OCI-LY1 (cell line): Measurements from ENCODE around the gene CDC7.

Experiments used
- EZH2 ChIP-seq: fragments of 200-600 bp; sonication (generic), shearing (Covaris generic); IDR thresholded peaks from 2 replicates; pipeline ENCODE4 v1.8.0; 2017; ENCODE audit warnings: borderline replicate concordance, mixed run types, mild to moderate bottlenecking, antibody characterized with exemption, low read length, moderate library complexity, mixed read lengths
- TF ChIP-seq, protein P1 (sequence below): fragments of 200-600 bp; sonication (generic), shearing (Covaris generic); IDR thresholded peaks from 2 replicates; pipeline ENCODE4 v1.5.1; 2017; ENCODE audit warnings: mild to moderate bottlenecking, antibody characterized with exemption, low read length, moderate library complexity, mixed read lengths

DNA sequence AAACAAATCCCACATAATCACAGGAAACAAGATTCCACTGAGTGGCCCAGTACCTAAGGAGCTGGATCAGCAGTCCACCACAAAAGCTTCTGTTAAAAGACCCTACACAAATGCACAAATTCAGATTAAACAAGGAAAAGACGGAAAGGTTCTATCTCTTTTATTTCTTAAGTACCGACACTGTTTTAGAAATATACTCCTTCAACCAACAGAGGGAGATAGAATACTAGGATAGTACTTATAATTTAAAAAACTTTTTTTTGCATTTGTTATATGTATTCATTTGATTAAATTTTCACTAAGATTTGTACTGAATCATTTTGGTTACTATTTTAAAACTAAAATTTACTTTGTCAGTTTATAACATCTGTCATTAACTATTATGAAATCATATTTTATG is 12.5 kb downstream of the CDC7 start:
- TF ChIP-seq, protein P1, sequence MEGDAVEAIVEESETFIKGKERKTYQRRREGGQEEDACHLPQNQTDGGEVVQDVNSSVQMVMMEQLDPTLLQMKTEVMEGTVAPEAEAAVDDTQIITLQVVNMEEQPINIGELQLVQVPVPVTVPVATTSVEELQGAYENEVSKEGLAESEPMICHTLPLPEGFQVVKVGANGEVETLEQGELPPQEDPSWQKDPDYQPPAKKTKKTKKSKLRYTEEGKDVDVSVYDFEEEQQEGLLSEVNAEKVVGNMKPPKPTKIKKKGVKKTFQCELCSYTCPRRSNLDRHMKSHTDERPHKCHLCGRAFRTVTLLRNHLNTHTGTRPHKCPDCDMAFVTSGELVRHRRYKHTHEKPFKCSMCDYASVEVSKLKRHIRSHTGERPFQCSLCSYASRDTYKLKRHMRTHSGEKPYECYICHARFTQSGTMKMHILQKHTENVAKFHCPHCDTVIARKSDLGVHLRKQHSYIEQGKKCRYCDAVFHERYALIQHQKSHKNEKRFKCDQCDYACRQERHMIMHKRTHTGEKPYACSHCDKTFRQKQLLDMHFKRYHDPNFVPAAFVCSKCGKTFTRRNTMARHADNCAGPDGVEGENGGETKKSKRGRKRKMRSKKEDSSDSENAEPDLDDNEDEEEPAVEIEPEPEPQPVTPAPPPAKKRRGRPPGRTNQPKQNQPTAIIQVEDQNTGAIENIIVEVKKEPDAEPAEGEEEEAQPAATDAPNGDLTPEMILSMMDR: no peak
- TF ChIP-seq EZH2: no peak
